Epithelial cell of proximal tubule (primary cell): Measurements from ENCODE around the gene KBTBD8. TPM values are rescaled to one million over a fixed set of nuclear protein-coding genes. Genes with fewer than 3 reads are reported as not detected.

ENCODE experiments used
- DNase-seq: peaks from one replicate; pipeline ENCODE4 v3.0.0-alpha.2; 2011; ENCODE audit warnings: low read depth
- H3K4me3 ChIP-seq: 2 replicates; pipeline ENCODE4 v1.5.1; 2011; ENCODE audit warnings: low read depth, mild to moderate bottlenecking, low read length
- CTCF ChIP-seq: conservative IDR thresholded peaks from 2 replicates; pipeline ENCODE4 v1.5.1; 2012; ENCODE audit warnings: low read depth, mild to moderate bottlenecking, low read length
- total RNA-seq: library from RNA; depleted of rRNA; stranded (reverse); fragments of >200 nt; gene quantifications from 2 replicates; pipeline ENCODE4 v1.2.3, GENCODE V29; 2015

Gene KBTBD8
- total RNA-seq, 1 donor from 2014 or later: 0.69 TPM

DNA sequence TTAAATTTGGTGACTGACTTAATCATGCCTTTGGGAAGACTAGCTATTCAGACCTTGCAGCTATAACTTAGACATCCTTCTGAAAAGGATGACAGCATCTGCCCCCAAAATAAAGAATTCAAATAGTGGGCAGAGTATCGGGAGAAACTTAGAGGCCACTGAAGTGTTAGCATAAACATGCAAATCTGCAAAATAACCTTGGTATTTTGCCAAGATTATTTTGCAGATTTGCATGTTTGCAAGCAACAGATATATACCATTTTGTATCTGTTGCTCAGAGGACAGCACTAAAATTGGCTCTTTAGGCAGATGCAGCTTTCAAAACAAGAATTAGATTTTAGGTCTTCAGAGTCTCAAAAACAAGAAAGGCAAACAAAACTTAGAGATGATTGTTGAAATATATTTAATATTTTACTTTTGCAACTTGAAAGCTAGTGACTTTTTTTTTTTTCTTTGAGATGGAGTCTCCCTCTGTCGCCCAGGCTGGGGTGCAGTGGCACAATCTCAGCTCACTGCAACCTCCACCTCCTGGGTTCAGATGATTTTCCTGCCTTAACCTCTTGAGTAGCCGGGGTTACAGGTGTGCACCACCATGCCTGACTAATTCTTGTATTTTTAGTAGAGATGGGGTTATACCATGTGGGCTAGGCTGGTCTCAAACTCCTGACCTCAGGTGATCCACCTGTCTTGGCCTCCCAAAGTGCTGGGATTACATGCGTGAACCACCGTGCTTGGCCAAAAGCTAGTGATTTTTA, 47.8 kb downstream of the KBTBD8 start:
- no peak for TF ChIP-seq CTCF
- no peak for DNase-seq
- no peak overlapping the region for H3K4me3 ChIP-seq

- no peak for DNase-seq
- TF ChIP-seq CTCF: no peak
- no peak overlapping the region for H3K4me3 ChIP-seq
These were observed 48.9 kb downstream of the KBTBD8 start for GRCh38 chr3:67047051-67047450.

- no peak for DNase-seq
- no peak overlapping the region for H3K4me3 ChIP-seq
- TF ChIP-seq CTCF: no peak
These were observed 50.1 kb downstream of the KBTBD8 start for GRCh38 chr3:67048067-67048714.

GRCh38 chr3:67048715-67049074, 50.6 kb downstream of the KBTBD8 start:
- H3K4me3 ChIP-seq: no peak overlapping the region
- no peak for DNase-seq
- TF ChIP-seq CTCF: no peak

DNA sequence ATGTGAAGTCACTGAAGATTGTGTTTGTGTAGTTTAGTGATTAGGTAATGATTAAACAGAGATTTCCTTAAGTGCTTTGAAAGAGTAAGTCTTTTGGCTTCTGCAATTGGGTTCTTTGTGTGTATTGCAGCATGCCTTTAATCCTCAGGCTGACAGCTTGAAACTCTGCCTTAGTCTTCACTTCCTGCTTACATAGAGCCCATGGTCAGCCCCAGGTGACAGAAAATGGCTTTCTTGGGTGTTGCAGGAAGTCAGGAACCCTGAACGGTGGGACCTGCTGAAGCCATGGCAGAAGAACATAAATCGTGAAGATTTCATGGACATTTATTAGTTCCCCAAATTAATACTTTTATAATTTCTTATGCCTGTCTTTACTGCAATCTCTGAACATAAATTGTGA, 61.3 kb downstream of the KBTBD8 start:
- DNase-seq: no peak
- no peak overlapping the region for H3K4me3 ChIP-seq
- no peak for TF ChIP-seq CTCF
